Natural killer cell (primary cell): ENCODE data around the gene MTRF1. TPM values are rescaled to one million over a fixed set of nuclear protein-coding genes. Genes with fewer than 3 reads are reported as not detected.

Experiments used
- ATAC-seq, 3 donors: fragments of 150-1000 bp in 2 of 3; fragments of 200-7000 bp in 1 of 3; cut with Tn5 transposase; 1 replicate in 1 of 3; 2 replicates in 2 of 3; pipeline ENCODE4 v1.10.0; 2021; ENCODE audit warnings: mild to moderate bottlenecking in 2 of 3, moderate library complexity in 2 of 3
- DNase-seq, 2 donors: peaks; one replicate each; pipeline versions ENCODE4 v3.0.0 to v3.0.0-alpha.2; 2013 to 2021; ENCODE audit warnings: mixed read lengths in 1 of 2
- H3K27ac ChIP-seq: one replicate; pipeline ENCODE4 v1.5.1; 2013; ENCODE audit warnings: mild to moderate bottlenecking, low read length
- H3K27me3 ChIP-seq: one replicate; pipeline ENCODE4 v1.6.1; 2013; ENCODE audit warnings: low read length; ENCODE audit not compliant: control insufficient read depth, insufficient read depth
- H3K36me3 ChIP-seq: one replicate; pipeline ENCODE4 v1.6.1; 2013; ENCODE audit warnings: low read length; ENCODE audit not compliant: control insufficient read depth, insufficient read depth
- H3K4me1 ChIP-seq: one replicate; pipeline ENCODE4 v1.6.1; 2013; ENCODE audit warnings: low read length; ENCODE audit not compliant: control insufficient read depth, insufficient read depth
- H3K4me3 ChIP-seq: one replicate; pipeline ENCODE4 v1.5.1; 2013; ENCODE audit warnings: low read length
- H3K9me3 ChIP-seq: one replicate; pipeline ENCODE4 v1.6.1; 2013; ENCODE audit warnings: low read length; ENCODE audit not compliant: control insufficient read depth, insufficient read depth
- H3K27ac Mint-ChIP-seq, 2 donors: one replicate each; pipeline ENCODE4 v1.8.0; 2022; ENCODE audit warnings: mild to moderate bottlenecking in 2 of 2, mixed read lengths in 2 of 2, moderate library complexity in 1 of 2
- H3K27me3 Mint-ChIP-seq, 2 donors: one replicate each; pipeline ENCODE4 v1.8.0; 2022; ENCODE audit warnings: low read depth in 2 of 2, mixed read lengths in 2 of 2
- H3K36me3 Mint-ChIP-seq: one replicate; pipeline ENCODE4 v1.8.0; 2022; ENCODE audit warnings: mixed read lengths
- H3K4me1 Mint-ChIP-seq, 2 donors: one replicate each; pipeline ENCODE4 v1.8.0; 2022; ENCODE audit warnings: mixed read lengths in 2 of 2
- H3K4me3 Mint-ChIP-seq: one replicate; pipeline ENCODE4 v1.8.0; 2022; ENCODE audit warnings: mild to moderate bottlenecking, moderate library complexity, mixed read lengths
- H3K9me3 Mint-ChIP-seq, 2 donors: one replicate each; pipeline ENCODE4 v1.8.0; 2022; ENCODE audit warnings: mixed read lengths in 2 of 2
- WGBS: methylation state at CpG from one replicate; pipeline ENCODE4 v1.1.7; 2013; ENCODE audit warnings: missing lambda C conversion rate; ENCODE audit not compliant: insufficient coverage; 5-methylcytosine and 5-hydroxymethylcytosine counted together
- intact Hi-C: fragments of 100-400 bp; cut with micrococcal nuclease; formaldehyde crosslinking; loops from one replicate; pipeline ENCODE4 v1.14.2; 2022
- total RNA-seq, 4 donors: library from RNA; stranded (reverse); fragments of 120-200 nt in 1 of 4; gene quantifications; one replicate each; pipeline versions ENCODE4 v1.2.3 to v1.2.4, GENCODE V29; 2013 to 2022
- TF ChIP-seq, protein P1 (sequence below): fragments of 200-600 bp; IDR thresholded peaks from one replicate; pipeline ENCODE4 v1.8.0; 2022; ENCODE audit warnings: antibody characterized with exemption

Gene MTRF1
- total RNA-seq, 3 donors from 2014 or later (not counting 1 experiment from before 2014, with no cell fraction given): 20.3 to 24.1 (median 24.0) TPM

DNA sequence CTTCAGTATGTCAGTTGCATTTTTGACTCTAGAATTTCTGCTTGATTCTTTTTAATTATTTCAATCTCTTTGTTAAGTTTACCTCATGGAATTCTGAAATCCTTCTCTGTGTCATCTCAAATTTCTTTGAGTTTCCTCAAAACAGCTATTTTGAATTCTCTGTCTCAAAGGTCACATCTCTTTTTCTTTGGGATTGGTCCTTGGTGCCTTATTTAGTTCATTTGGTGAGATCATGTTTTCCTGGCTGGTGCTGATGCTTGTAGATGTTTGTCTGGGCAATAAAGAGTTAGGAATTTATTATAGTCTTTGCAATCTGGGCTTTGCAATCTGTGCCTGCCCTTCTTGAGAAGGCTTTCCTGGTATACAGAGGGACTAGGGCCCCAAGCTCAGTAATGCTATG, 50.5 kb downstream of the MTRF1 start:
- H3K36me3 Mint-ChIP-seq: peaks cover 12% of the 10 kb centered on the region
- peaks cover 2 to 6% of the 10 kb centered on the region in 2 donors for H3K9me3 Mint-ChIP-seq
- no peaks in the 10 kb centered on the region for H3K4me1 Mint-ChIP-seq
- no peak overlapping the region for H3K4me3 Mint-ChIP-seq
- intact Hi-C loops: no loop called here
- Histone ChIP-seq H3K9me3 (no peaks in the 10 kb centered on the region), H3K4me3 (no peak overlapping the region), H3K27ac (no peak overlapping the region), H3K4me1 (no peaks in the 10 kb centered on the region), H3K27me3 (no peaks in the 10 kb centered on the region), H3K36me3 (peaks cover 4% of the 10 kb centered on the region)
- DNase-seq (no peak), ATAC-seq (no peak)
- H3K27ac Mint-ChIP-seq: no peak overlapping the region
- H3K27me3 Mint-ChIP-seq: peaks cover 0 to 11% of the 10 kb centered on the region in 2 donors
- TF ChIP-seq, protein P1, sequence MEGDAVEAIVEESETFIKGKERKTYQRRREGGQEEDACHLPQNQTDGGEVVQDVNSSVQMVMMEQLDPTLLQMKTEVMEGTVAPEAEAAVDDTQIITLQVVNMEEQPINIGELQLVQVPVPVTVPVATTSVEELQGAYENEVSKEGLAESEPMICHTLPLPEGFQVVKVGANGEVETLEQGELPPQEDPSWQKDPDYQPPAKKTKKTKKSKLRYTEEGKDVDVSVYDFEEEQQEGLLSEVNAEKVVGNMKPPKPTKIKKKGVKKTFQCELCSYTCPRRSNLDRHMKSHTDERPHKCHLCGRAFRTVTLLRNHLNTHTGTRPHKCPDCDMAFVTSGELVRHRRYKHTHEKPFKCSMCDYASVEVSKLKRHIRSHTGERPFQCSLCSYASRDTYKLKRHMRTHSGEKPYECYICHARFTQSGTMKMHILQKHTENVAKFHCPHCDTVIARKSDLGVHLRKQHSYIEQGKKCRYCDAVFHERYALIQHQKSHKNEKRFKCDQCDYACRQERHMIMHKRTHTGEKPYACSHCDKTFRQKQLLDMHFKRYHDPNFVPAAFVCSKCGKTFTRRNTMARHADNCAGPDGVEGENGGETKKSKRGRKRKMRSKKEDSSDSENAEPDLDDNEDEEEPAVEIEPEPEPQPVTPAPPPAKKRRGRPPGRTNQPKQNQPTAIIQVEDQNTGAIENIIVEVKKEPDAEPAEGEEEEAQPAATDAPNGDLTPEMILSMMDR: no peak

DNA sequence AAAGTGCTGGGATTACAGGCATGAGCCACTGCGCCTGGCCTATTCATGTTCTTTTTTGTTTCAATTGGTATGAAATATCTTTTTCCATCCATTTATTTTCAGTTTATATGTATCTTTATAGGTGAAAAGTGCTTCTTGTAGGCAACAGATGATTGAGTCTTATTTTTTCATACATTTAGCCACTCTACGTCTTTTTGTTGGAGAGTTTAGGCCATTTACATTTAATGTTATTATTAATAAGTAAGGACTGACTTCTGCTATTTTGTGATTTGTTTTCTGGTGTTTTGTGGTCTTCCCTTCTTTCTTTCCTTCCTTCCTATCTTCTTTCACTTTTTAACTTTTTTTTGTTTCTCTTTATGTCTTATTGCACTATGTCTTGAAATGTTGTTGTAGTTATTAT, 52.3 kb downstream of the MTRF1 start:
- TF ChIP-seq, protein P1: no peak
- no peak overlapping the region for H3K4me3 Mint-ChIP-seq
- ATAC-seq (no peak), DNase-seq (no peak)
- H3K27ac Mint-ChIP-seq: no peak overlapping the region
- WGBS: no CpG with 5 or more reads among the region's 2 CpGs
- no peaks in the 10 kb centered on the region for H3K36me3 ChIP-seq
- no peak overlapping the region for H3K27ac ChIP-seq
- H3K4me1 ChIP-seq: no peaks in the 10 kb centered on the region
- no peaks in the 10 kb centered on the region for H3K9me3 ChIP-seq
- H3K4me1 Mint-ChIP-seq: no peaks in the 10 kb centered on the region
- H3K27me3 ChIP-seq: no peaks in the 10 kb centered on the region
- H3K4me3 ChIP-seq: no peak overlapping the region
- intact Hi-C loops: no loop called here
- H3K36me3 Mint-ChIP-seq: peaks cover 12% of the 10 kb centered on the region
- H3K9me3 Mint-ChIP-seq: peaks cover 2 to 6% of the 10 kb centered on the region in 2 donors
- peaks cover 0 to 11% of the 10 kb centered on the region in 2 donors for H3K27me3 Mint-ChIP-seq

DNA sequence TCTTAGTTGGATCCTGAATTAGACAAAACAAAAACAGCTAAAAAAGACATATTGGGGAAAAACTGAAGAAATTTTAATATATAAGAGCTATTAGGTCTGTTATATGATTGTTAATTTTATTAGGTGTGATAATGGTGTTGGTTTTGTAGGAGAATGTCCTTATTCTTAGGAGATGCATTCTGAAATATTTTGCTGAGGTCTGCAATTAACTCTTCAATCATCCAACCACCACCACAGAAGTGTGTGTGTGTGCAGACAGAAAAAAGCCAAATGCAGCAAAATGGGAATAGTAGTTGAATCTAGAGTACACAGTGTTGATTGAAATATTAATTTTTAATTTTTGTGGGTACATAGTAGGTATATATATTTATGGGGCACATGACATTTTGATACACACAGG, 56.9 kb downstream of the MTRF1 start:
- ATAC-seq (no peak), DNase-seq (no peak)
- H3K36me3 Mint-ChIP-seq: peaks cover 12% of the 10 kb centered on the region
- Histone ChIP-seq H3K4me1 (no peaks in the 10 kb centered on the region), H3K4me3 (no peak overlapping the region), H3K27ac (no peak overlapping the region), H3K27me3 (no peaks in the 10 kb centered on the region), H3K9me3 (no peaks in the 10 kb centered on the region), H3K36me3 (no peaks in the 10 kb centered on the region)
- H3K4me3 Mint-ChIP-seq: no peak overlapping the region
- peaks cover 0 to 11% of the 10 kb centered on the region in 2 donors for H3K27me3 Mint-ChIP-seq
- no peak overlapping the region for H3K27ac Mint-ChIP-seq
- intact Hi-C loops: no loop called here
- H3K4me1 Mint-ChIP-seq: no peaks in the 10 kb centered on the region
- TF ChIP-seq, protein P1: no peak
- peaks cover 2 to 6% of the 10 kb centered on the region in 2 donors for H3K9me3 Mint-ChIP-seq

DNA sequence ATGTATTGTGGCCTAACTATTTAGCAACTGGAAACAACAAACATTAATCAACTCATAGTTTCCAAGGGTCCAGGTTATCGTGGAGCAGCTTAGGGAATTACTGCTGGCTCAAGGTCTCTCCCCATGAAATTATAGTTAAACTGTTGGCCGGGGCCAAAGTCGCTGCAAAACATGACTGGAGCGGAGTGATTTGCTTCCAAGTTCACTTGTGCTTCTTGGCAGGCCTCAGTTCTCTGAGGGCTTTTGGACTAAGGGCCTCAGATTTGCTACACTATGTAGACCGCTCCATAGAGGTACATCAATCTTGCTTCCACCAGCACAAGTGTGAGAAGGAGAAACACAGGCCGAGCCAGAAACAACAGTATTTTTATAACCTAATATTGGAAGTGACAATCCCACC, 59.6 kb downstream of the MTRF1 start:
- 96% methylated on average over 5 of the region's 6 CpGs for WGBS

More for the DNA sequence above, 59.6 kb downstream of the MTRF1 start:
- intact Hi-C loops: no loop called here
- H3K9me3 Mint-ChIP-seq: no peaks in the 10 kb centered on the region
- H3K27me3 ChIP-seq: no peaks in the 10 kb centered on the region
- no peak for ATAC-seq
- no peaks in the 10 kb centered on the region for H3K4me1 Mint-ChIP-seq
- no peaks in the 10 kb centered on the region for H3K36me3 Mint-ChIP-seq
- no peak for DNase-seq
- no peak overlapping the region for H3K4me3 ChIP-seq
- no peaks in the 10 kb centered on the region for H3K4me1 ChIP-seq
- no peaks in the 10 kb centered on the region for H3K36me3 ChIP-seq
- TF ChIP-seq, protein P1: no peak
- no peak overlapping the region for H3K27ac Mint-ChIP-seq
- no peak overlapping the region for H3K4me3 Mint-ChIP-seq
- H3K27ac ChIP-seq: no peak overlapping the region
- no peaks in the 10 kb centered on the region for H3K9me3 ChIP-seq
- no peaks in the 10 kb centered on the region for H3K27me3 Mint-ChIP-seq
